AG09309 (cell line): ENCODE results near the gene JAGN1.
"Not testable (repeated sequence)": the region's sequence is repeated elsewhere in the genome, so short reads cannot be mapped to it uniquely, and the experiment has no call there.

Experiments
- DNase-seq: peaks from one replicate; pipeline ENCODE4 v3.0.0-alpha.2; 2010; ENCODE audit warnings: low read depth
- H3K4me3 ChIP-seq: 2 replicates; pipeline ENCODE4 v1.5.1; 2011; ENCODE audit warnings: mild to moderate bottlenecking, low read depth, low read length, moderate library complexity; ENCODE audit not compliant: control insufficient read depth
- TF ChIP-seq, protein P1 (sequence below): IDR thresholded peaks from 2 replicates; pipeline ENCODE4 v1.5.1; 2011; ENCODE audit warnings: mild to moderate bottlenecking, low read depth, low read length, inconsistent platforms; ENCODE audit not compliant: insufficient read depth, control insufficient read depth; ENCODE audit errors: missing control alignments

JAGN1 gene

DNA sequence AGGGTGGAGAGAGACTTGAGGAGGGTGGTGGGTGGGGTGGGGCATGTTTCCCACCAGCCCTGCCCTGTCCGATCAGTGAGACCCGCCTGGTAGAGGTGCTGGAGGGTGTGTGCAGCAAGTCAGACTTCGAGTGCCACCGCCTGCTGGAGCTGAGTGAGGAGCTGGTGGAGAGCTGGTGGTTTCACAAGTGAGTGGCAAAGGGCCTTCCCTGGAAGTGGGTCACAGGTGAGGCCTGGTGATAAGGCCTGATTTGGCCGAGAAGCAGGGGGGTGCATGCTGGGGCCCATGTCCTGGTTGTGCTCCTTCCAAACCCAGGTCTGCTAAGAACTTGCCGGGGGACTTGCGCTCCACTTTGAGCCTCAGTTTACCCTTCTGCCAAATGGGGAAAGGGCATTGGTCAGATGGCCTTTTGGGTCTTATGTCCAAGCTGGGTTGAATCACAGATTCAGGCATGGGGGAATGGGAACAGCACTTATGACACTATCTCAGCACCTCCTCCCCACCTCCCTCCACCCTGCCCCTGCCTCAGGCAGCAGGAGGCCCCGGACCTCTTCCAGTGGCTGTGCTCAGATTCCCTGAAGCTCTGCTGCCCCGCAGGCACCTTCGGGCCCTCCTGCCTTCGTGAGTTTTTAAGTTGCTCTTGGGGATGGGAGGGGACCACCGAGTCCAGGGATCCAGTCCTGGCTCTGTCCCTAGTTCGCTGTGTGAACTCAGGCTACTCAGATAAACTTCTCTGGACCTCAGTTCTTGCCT, 47.3 kb downstream of the JAGN1 start:
- no peak overlapping the region for H3K4me3 ChIP-seq
- TF ChIP-seq, protein P1, sequence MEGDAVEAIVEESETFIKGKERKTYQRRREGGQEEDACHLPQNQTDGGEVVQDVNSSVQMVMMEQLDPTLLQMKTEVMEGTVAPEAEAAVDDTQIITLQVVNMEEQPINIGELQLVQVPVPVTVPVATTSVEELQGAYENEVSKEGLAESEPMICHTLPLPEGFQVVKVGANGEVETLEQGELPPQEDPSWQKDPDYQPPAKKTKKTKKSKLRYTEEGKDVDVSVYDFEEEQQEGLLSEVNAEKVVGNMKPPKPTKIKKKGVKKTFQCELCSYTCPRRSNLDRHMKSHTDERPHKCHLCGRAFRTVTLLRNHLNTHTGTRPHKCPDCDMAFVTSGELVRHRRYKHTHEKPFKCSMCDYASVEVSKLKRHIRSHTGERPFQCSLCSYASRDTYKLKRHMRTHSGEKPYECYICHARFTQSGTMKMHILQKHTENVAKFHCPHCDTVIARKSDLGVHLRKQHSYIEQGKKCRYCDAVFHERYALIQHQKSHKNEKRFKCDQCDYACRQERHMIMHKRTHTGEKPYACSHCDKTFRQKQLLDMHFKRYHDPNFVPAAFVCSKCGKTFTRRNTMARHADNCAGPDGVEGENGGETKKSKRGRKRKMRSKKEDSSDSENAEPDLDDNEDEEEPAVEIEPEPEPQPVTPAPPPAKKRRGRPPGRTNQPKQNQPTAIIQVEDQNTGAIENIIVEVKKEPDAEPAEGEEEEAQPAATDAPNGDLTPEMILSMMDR, result no peak
- no peak for DNase-seq

DNA sequence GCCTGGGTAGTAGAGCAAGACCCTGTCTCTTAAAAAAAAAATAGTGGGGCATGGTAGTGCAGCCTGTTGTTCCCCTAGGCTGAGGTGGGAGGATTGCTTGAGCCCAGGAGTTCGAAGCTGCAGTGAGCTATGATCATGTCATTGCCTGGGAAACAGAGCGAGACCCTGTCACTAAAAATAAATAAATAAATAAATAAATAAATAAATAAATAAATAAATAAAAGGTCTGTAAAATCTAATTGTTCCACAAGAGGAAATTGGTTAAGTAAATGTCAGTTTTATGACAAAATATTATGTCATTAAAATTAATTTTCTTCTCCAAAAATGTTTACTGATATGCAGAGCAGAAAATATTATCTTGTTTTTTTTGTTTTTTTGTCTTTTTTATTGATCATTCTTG, 48.6 kb downstream of the JAGN1 start:
- no peak overlapping the region for H3K4me3 ChIP-seq
- TF ChIP-seq, protein P1, result no peak
- no peak for DNase-seq

DNA sequence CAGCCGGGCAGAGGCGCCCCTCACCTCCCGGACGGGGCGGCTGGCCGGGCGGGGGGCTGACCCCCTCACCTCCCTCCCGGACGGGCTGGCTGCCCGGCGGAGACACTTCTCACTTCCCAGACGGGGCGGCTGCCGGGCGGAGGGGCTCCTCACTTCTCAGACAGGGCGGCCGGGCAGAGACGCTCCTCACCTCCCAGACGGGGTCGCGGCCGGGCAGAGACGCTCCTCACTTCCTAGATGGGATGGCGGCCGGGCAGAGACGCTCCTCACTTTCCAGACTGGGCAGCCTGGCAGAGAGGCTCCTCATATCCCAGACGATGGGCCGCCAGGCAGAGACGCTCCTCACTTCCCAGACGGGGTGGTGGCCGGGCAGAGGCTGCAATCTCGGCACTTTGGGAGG, 49.5 kb downstream of the JAGN1 start:
- DNase-seq, H3K4me3 ChIP-seq: not testable (repeated sequence)

DNA sequence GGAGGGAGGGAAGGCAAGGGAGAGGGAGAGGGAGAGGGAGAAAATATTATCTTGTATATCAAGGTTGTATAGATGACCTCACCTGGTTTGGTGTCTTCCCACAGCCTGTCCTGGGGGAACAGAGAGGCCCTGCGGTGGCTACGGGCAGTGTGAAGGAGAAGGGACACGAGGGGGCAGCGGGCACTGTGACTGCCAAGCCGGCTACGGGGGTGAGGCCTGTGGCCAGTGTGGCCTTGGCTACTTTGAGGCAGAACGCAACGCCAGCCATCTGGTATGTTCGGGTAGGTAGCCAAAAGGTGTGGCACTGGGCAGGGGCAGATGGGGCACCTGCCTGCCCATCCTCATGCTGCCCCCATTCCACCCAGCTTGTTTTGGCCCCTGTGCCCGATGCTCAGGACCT, 50.3 kb downstream of the JAGN1 start:
- H3K4me3 ChIP-seq, result no peak overlapping the region
- DNase-seq, result no peak
- TF ChIP-seq, protein P1, result no peak

DNA sequence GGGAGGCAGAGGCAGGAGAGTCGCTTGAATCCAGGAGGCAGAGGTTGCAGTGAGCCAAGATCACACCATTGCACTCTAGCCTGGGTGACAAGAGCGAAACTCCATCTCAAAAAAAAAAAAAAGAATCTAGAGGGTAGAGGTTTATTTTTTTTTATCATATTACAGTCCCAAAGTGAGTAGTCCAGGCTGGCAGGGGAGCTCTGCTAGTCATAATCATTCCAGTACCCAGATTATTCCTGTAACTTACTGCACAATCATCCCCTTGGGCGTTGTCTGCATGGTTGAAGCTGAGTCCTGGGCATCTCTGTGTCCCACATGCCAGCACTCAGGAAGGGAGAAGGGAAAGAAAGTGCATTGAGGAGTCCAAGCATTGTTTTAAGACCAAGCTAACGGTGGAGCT, 51.8 kb downstream of the JAGN1 start:
- TF ChIP-seq, protein P1, result no peak
- DNase-seq, result no peak
- no peak overlapping the region for H3K4me3 ChIP-seq

DNA sequence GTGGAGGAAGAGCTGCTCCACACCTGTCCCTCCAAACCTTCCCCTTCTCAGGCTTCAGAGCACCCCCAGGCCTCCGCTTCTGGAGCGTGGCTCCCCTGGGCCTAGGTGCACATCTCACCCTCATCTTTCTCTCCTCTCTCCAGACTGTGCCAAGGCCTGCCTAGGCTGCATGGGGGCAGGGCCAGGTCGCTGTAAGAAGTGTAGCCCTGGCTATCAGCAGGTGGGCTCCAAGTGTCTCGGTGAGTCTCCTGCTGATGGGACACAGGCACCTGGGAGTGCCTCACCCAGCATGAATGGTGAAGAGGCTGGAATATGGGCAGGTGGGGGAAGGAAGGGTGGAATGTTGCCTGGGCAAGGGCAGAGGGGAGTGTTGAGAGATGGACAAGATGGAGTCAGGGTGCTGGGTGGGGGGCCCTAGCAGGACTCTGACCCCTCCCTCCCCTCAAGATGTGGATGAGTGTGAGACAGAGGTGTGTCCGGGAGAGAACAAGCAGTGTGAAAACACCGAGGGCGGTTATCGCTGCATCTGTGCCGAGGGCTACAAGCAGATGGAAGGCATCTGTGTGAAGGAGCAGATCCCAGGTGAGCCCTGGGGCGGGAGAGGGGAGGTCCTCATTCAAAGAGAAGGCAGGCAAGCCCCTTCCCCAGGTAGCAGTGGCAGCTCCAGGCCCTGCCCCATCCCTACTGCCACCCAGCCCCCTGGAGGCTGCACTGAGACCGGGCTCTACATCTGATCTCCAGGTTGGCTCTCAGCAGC, 52.7 kb downstream of the JAGN1 start:
- H3K4me3 ChIP-seq, result no peak overlapping the region
- DNase-seq, result no peak
- TF ChIP-seq, protein P1, result no peak
